IPS DF 4.7 (cell line): ENCODE measurements around the gene OLFM4.

Source experiments
- DNase-seq: peaks from one replicate; pipeline ENCODE4 v3.0.0-alpha.2; 2013; ENCODE audit warnings: low spot score; ENCODE audit errors: extremely low read depth

The OLFM4 gene

GRCh38 chr13:53014495-53015443 is 13.8 kb upstream of the OLFM4 start:
- no peak for DNase-seq

DNA sequence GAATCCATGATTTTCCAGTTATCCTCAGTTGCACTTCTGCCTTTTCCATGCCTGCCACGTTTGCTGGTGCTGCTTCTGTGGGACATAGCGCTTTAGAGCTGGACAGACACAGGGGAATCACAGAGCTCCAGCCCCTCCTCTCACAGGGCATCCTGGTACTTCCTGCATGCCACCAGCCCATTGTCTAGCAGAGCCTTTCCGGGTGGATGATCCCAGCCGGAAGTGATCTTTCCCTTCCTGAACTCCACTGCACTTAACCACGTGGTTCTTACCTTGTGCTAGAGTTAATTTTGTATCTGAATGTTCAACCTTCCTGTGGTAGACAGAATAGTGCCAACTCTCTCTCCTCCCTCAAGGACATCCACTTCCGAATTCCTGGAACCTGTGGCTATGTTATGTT is 12.6 kb upstream of the OLFM4 start:
- DNase-seq, result no peak

DNA sequence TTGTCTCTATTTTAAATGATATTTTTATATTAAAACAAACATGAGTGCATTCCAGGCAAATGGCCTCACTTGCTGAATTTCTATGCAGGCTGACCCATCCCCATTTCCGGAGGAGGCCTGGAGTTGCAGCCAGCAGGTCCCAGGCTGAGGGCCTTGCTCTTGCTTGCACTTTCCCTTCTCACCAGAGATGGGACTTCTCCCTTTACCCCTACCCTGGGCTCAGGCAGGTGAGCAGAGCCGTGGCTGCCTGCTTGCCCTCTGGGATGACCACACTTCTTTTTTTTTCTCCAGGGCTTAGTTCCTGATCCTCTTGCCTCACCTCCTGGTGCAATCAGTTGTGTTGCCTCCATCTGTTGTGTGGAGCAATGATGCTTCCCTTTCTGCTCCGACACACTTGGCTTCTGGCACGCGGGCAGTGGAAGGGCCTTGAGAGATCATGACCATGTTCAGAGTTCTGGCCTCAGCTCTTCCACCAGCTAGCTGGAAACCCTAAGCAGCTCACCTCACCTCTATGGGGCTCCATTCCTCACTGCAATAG is 11.1 kb upstream of the OLFM4 start:
- no peak for DNase-seq

DNA sequence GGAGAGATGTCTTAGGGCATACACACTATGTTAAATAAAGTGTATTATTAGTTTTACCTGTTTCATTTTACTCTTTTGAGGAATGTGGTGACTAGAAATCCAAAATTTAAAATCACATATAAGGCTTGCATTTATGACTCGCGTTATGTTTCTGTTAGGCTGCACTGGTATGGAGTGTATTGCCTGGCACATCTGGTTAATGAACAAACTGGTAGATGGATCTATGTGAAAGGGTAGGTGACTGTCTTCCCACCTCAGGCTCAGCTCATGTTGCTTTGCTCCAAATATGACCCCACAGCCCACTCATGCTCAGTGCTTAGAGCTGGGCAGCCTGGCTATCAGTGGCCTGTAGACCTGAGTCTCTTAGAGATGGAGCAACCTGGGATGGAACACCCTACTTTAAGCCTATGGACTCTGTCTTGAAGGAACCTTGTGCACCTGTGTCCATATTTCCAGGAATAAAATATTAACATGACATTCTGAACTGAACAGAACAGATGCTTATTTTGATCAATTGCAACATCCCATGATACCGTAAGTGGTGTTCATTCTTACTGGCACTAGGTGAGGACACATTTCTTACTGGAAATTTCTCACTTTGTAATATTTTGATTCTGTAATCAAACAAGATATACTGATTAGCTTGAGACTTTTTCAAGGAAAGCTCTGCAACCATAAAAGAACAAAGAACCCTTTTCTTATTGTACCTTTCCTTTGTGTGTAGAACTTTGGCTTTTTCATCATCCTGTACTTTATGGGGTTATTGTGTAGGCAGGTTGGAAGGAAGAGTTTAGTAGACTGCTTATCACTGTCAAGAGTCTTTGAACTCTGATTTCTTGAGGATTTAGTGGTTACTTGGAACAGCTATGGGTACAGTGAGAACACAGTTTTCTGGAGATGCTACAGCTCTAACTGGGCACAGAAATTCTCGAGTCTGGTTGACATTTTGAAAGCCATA is 9.6 kb upstream of the OLFM4 start:
- DNase-seq, result no peak

DNA sequence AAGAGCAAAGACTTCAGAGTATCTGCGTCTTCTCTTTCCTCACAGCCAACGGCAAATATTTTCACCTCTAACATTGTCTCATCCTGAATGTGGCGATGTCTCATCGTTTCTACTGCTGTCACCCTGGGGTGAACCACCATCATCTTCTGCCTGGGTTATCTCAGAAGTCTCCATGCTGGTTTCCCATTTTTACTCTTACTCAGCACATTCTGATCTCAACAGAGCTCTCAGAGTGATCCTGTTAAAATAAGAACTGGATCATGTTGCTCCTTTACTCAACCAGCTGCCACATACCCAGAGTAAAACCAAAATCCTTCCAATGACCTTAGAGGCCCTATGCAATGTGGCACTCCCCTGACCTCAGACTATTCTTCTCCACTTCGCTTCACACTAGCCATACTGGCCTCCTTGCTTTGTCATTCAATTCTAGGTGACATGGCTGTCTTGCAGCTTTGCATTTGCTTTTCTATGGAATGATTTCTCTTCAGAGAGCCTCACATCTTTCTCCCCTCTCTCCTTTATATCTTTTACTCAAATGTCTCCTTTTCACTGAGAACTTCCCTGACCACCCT is 7.8 kb upstream of the OLFM4 start:
- no peak for DNase-seq

DNA sequence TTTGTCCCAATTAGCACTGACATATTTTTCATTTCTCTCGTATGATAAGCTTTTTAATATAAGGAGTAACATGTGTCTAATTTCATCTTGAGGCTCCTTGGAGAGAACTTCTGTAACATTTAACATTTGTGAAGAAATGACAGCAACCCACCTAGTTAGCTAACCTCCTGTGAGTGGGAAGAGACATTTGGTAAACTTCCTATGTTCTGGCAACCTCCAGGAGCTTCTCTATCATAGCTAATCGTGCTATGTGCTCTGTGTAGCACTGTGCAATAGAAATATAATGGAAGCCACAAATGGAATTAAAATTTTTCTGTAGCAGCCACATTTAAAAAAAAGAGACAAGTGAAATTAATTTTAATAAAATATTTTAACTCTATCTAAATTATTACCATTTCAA is 5.4 kb upstream of the OLFM4 start:
- no peak for DNase-seq

DNA sequence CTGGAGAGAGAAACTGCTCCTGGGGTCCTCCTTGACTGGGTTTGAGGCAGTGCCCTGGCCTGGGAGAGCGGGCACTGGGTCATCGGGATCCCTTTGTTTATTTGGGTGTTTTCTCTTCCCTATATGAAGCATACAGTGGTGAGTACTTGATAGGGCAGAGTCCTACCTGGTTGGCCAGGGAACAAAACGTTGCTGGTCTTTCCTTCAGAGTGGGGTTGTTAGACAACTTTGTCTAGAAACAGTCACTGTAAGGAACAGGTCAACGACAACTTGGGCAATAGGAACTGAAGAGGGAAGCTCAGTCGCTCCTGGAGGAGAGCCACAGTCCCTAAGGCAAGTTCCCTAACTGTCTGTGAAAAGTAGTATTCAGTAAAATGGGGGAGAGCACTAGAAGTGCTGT is 550 bp upstream of the OLFM4 start:
- no peak for DNase-seq

GRCh38 chr13:53032849-53033248 is 4.2 kb downstream of the OLFM4 start:
- no peak for DNase-seq

DNA sequence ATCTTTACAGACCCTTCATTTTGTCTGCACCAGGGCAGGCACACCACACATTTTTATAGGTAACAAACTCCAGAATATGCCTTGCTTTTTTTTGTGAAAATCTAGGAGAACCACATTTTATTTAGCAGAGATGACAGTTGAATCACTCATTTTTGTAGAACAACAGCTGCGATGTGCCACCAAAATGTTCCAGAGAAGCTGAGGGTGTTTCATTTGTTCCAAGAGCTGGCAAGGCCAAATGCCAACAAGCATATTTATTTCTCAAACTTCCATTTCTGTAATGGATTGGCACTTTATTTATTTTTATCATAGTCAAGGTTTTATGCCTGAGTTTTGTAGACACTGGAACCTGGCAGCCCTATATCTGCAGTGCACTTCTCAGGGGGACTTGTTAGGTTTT is 10.4 kb downstream of the OLFM4 start:
- no peak for DNase-seq

- DNase-seq, result no peak
Measured at GRCh38 chr13:53041968-53042516, 13.4 kb downstream of the OLFM4 start.

GRCh38 chr13:53042877-53043276 is 14.3 kb downstream of the OLFM4 start:
- DNase-seq, result no peak

DNA sequence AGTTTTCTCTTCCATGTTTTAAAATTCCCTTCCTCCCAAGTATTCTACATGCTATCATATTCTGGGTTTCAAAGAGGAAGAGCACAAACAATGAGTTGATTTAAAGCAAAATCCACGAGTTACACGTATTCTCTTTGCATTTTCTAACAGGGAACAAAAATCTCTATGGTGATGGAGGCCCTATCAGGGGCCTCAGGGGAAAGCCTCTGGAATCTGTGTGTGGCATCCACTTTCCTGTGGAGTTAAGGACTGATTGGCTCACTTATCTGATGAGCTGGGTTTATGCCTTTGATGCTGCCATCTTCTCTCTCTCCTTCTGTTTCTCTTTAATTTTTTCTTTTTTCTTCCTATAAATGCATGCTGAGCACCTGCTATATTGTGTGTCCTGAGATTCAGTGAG is 14.8 kb downstream of the OLFM4 start:
- no peak for DNase-seq

- no peak for DNase-seq
Measured at GRCh38 chr13:53045189-53045588, 16.6 kb downstream of the OLFM4 start.

DNA sequence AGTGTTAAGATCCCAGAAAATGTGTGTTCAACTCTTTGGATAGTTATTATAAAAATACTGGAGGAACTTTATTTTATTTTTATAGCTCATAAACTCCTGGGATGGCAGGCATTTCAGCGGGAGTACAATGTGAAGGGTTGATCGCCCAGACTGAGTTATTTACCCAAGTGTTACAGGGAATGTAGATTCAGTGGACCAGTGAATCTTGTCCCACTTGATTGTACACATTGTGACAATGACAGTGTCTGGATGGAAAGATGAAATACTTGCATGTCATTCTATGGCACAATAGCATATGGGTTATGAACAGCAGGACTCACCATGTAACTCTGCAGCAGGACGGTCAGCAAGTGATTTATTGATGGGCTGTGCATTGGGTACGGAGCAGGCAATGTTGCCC is 20.3 kb downstream of the OLFM4 start:
- DNase-seq, result no peak

- no peak for DNase-seq
Measured at GRCh38 chr13:53050151-53050550, 21.5 kb downstream of the OLFM4 start.

GRCh38 chr13:53052675-53053074 is 24.1 kb downstream of the OLFM4 start:
- no peak for DNase-seq

DNA sequence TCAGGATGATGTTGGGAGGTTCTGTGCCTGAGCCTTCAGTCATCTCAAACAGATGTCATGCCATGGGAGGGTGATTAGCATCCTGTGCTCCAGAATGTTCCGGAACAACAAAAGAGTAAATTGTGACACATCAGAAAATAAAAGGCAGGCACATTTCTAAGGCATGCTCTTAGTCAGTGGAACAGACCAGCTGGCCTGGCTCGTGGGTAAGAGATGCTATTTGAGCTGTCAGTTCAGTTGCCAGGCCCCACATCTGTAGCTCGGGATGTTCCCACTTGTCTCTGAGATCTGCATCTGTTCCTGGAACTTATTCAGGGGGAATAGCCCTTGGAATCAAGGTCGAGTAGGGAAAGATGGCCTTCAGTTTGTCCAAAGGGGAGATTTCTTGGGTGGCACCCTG is 26.0 kb downstream of the OLFM4 start:
- DNase-seq, result no peak

DNA sequence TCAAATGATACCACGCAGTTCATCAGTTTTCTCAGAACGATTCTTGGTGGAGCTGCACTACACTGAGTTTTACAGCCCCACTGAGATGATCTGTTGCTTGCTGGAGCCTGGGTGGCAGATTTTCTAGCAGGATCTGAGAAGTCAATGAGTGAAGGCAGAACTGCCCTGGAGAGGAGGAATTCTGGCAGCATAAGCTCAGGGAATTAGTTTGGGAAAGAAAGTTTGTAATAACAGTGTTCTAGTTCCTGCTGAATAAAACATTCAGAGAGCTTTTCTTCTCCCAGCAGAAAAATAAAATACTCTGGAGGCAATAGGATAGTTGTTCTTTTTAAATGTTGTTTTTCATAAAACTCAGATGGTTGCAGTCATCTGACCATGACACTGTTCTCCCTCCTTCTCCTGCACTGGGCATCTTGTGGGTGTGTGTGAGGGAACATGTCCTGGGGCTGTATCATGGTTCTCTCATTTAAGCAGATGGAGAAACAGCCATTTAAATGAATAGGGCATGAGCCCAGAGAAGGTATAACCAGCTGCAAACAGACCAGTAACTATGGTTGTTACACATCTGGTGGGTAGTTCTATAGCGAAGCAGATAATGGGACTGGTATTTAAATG is 29.6 kb downstream of the OLFM4 start:
- DNase-seq, result no peak

- DNase-seq, result no peak
Measured at GRCh38 chr13:53060840-53061490, 32.4 kb downstream of the OLFM4 start.

DNA sequence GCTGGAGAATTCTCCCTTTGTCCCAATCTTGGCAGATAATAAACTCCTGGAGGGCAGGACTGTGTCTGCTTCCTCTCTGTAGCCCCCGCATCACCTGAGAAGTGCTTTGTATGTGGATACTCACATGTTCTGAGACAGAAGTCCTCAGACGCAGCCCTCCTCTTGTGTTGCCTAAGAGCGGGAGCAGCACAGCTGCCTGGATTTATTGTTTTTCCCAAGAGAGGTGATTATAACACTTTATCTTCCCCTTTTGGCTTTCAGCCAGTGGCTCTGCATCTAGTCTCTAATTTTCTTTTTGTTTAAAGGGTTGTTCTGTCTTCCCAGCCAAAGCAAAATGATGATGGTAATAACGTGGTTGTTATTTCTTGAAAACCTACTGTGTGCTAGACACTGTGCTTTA is 36.1 kb downstream of the OLFM4 start:
- no peak for DNase-seq
